HG02938 (cell line): ENCODE results near the gene FRMPD2.

Experiments
- ATAC-seq: cut with Tn5 transposase; IDR thresholded peaks from one replicate; pipeline ENCODE4 v1.9.1; 2021; ENCODE audit warnings: mild to moderate bottlenecking, moderate library complexity; ENCODE audit not compliant: unreplicated experiment

FRMPD2 gene, protein sequence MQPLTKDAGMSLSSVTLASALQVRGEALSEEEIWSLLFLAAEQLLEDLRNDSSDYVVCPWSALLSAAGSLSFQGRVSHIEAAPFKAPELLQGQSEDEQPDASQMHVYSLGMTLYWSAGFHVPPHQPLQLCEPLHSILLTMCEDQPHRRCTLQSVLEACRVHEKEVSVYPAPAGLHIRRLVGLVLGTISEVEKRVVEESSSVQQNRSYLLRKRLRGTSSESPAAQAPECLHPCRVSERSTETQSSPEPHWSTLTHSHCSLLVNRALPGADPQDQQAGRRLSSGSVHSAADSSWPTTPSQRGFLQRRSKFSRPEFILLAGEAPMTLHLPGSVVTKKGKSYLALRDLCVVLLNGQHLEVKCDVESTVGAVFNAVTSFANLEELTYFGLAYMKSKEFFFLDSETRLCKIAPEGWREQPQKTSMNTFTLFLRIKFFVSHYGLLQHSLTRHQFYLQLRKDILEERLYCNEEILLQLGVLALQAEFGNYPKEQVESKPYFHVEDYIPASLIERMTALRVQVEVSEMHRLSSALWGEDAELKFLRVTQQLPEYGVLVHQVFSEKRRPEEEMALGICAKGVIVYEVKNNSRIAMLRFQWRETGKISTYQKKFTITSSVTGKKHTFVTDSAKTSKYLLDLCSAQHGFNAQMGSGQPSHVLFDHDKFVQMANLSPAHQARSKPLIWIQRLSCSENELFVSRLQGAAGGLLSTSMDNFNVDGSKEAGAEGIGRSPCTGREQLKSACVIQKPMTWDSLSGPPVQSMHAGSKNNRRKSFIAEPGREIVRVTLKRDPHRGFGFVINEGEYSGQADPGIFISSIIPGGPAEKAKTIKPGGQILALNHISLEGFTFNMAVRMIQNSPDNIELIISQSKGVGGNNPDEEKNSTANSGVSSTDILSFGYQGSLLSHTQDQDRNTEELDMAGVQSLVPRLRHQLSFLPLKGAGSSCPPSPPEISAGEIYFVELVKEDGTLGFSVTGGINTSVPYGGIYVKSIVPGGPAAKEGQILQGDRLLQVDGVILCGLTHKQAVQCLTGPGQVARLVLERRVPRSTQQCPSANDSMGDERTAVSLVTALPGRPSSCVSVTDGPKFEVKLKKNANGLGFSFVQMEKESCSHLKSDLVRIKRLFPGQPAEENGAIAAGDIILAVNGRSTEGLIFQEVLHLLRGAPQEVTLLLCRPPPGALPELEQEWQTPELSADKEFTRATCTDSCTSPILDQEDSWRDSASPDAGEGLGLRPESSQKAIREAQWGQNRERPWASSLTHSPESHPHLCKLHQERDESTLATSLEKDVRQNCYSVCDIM (N-terminal part only)

DNA sequence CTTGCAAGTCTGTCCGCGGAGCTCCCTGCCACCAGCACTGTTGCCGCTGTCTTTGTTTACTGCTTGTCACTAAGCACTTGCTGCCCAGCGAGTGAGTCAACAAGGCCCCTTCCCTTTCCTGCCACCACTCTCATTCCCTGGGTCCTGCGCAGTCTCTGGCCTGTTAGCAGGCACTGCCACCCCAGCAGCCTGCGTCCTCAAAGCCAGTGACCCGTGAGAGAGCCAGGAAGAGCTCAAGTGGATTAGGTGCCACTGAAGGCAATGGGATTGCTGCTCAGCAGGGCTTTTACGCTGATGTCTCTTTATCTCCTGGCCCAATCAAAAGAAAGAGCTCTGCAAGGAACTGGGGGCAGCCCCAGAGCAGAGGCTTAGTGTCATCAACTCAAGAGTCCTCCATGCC, at the start of gene FRMPD2:
Gene FRMPD2, minus strand, starts transcription at position 61 of the 400 bp plus-strand sequence. CDS start 129 bp downstream, outside the sequence.
- ATAC-seq: no peak

DNA sequence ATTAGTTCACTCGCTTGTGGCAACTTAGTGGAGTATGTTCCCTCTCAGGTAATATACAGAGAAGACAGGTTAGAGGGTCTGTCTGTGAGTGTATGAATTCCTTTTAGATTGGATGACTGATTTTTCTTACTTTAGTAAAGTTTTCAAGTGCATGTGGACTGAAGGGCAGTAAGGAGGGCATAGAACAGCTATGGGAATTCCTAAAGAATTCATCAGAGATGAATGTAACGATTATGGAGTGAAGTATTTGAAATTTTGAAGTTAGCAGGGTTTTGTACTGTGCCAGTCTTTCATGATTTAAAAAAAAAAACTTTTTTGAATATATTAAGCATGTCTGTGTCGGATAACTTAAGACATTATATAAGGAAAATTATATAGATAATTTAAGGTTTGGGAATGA, 47.5 kb upstream of the FRMPD2 start:
- ATAC-seq: no peak

DNA sequence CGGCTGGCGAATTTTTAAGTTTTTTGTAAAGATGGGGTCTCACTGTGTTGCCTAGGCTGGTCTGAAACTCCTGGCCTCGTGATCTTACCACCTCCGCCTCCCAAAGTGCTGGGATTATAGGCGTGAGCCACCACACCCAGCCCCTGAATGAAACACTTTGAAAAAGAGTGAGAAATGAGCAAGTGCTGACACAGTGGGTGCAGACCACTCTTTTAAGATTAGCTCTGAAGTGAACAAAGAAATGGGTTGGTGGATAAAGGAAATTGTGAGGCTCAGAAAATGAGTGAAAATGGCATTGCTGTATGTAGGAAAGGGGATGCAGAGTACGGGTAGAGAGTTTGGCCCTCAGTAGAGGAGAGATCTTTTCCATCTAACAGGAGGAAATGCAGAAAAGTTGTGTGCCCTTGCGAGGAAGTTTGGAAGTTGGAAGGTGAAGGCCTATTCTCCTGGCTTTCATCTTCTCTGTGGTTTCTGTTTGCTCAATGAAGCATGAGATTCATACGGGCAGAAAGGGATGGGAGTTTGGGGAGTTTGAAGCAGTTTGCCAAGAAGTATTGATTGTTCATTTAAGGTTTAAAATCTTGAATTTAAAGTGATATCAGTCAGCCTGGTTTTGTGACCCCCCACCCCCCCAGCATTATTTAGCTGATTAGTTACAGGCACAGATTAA, 43.0 kb upstream of the FRMPD2 start:
- no peak for ATAC-seq

DNA sequence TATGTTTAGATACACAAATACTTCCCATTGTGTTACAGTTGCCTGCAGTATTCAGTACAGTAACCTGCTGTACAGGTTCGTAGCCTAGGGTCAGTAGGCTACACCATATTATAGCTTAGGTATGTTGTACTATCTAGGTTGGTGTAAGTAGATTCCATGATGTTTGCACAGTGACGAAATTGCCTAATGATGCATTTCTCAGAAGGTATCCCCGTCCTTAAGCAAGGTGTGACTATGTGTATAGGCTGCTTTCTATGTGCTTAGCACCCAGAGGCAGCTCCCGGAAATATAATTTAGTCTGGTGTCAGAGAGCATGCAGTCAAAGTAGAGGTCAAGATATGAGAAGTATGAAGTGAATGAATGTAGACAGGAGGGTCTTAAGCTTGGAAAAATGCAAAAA, 41.7 kb upstream of the FRMPD2 start:
- ATAC-seq: no peak

DNA sequence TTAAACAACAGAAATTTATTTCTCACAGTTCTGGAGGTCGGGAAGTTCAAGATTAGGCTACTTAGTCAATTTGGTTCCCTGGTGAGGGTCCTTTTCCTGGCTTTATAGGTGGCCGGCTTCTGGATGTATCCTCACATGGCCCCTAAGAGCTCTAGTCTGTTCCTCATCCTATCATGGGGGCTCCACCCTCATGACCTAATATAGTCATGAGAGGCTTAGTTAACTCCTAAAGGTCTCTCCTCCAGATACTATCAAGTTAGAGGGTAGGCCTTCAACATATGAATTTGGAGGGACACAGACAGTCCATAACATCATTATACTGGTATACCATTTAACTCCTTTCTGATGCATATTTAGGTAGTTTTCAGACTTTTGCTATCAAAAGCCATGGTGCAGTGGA, 39.6 kb upstream of the FRMPD2 start:
- no peak for ATAC-seq

DNA sequence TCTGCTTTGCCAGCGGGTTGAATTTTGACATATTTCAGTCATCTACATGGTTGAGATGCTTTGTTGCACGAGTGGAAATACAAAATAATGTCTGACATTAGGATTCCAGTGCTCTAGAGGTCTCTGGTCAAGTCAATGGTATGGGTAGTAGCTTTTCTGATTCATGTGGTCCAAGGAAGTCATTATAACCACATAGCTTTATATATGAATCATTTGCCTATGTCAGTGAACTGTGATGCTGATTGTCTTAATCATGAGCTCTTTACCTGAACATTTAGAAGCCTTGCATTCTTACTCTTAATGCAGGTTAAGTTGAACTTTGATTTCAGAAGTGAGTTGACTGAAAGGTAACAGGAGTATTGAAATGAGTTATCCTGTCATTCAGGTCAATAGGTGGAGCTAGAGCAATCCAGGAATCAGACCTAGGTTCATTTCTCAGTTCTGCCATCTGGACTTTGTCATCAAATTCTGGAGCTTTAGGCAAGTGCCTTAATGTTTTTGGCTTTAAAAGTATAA, 35.3 kb upstream of the FRMPD2 start:
- no peak for ATAC-seq

DNA sequence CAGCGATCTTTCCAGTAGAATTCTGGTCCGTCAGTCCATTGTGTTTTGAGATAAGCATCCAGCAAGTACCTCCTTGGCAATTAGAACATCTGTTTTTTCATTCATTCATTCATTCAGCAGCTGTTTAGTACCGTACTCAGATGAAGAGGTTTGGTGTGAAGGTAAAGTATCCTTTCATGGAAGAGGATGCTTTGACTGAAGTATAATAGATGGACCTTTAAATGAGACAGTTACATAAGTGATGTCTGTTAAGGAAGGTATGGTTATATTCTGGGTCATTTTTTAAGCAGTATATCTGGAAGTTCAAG, 33.2 kb upstream of the FRMPD2 start:
- ATAC-seq: no peak

DNA sequence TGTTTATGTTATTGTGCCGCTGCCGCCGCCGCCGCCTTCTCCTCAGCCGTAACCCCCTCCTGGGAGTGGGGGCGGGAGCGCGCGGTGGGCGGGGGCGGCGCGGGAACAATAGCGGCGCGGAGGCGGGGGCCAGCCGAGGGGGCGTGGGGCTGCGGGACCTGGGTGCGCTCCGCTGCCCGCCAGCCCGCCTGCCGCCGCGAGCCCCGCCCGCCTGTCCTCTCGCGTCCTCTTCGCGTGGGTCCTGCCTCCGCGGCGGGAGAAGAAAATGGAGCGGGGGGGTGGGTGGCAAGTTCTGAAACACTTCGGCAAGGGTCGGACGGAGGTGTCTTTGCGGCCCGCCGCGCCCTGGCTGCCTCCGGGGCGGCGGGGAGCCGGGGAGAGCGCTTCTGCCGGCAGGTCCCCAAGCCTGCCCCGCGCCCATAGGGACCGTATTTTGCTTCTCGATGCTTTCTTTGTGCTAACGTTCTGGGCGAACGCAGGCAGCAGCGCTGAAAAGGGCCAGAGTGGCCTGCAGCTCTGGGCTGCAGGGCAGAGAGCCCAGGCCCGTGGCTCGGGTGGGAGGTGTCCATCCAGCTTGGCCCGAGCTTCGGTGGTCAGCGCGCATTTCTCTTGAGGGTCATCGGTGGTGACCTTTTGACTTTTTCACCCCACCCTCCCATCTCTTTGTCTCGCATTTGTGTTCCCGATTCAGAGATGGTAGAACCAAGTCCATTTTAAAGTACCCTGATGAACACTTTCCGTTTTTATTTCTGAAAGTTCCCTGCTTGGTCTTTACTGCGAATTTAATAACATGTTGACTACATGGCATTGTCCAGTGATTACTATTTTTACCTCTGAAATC, 32.6 kb upstream of the FRMPD2 start:
- ATAC-seq: peak; percentile 32

DNA sequence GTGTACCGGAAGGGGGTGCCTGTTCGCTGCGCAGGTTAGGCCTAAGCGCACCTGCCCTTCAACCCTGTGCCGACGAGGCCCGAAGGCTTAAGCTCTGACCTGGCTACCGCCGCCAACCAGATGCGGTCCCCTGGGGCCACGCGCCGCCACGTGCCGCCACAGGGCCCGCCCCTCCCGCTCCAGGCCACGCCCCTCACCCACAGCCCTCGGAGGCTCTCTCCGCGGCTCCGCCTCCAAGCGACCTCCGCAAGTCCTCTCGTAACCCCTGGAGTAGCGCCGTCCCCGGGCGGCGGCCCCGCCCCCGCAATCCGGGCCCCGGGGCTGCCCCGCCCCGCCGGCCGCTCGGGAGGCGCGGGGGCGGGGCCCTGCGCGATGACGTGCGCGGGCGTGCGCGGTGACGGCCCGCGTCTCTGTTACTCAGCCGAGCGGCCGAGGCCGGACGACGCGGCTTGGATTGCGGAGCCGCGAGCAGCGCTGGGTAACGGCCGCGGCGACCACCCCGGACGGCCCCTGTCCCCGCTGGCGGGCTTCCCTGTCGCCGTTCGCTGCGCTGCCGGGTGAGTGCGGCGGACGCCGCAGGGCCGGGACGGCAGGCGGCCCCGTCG, 31.9 kb upstream of the FRMPD2 start, which contains the start of gene MAPK8:
Gene MAPK8, plus strand, starts transcription at position 413 of the 605 bp plus-strand sequence. CDS start 94,984 bp downstream, outside the sequence.
- peak; percentile 79 for ATAC-seq

DNA sequence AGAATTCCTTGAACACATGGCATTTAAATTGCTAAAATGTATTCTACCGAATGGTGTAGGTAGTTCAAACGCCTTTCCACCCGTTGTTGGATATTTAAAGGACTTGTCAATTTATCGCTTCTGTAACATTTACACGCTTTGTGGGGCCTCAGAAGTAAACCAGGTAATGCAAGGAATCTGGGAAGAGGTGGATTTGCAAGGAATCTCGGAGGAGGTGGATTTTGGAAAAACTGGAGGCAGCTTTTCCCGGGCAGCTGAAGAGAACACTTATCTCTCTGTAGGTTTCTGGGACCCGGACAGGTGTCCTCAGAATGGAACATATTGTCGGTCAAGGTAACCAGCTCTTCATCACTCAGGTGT, 31.4 kb upstream of the FRMPD2 start:
- ATAC-seq: no peak

DNA sequence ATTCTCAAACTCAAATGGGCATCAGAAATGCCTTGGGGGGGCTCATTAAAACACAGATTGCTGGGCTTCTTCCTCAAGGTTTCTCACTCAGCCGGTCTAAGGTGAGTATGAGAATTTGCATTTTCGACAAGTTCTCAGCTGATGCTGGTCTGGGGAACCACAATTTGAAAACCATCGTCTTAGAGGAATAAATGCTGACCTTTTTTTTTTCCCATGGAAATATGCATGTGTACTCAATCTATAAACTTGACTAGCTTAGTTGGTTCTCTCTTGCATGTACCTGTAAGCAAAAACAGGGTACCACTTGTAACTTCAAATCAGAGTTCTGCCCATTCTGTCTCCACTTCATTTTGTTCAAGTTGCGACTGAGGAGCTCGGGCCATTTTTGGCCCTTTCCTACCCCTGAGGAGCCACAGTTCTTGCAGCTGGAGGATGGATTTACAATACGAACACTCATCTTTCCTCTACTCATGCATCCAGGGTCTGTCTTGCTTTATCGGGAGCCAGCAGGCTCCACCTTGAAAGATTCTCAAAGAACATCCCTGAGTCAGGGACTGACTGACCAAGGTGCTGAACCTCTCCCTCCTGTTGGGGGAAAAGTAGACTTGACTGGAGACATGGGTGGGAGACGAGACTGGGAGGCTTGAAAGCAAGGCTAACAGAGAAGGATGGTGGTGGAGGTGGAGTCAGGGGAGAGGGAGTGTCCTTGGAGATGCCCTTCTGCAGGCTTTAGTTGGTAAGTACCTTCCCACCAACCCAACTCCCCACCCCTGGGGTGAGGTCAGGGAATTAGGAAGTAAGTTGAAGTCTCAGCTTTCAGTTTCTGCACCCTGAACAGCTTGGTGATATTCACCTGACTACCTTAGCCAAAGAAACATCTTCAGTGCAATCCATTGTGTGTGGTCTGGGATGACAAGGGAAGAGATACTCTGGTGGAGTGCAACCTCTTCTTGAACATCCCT, 28.3 kb upstream of the FRMPD2 start:
- no peak for ATAC-seq

DNA sequence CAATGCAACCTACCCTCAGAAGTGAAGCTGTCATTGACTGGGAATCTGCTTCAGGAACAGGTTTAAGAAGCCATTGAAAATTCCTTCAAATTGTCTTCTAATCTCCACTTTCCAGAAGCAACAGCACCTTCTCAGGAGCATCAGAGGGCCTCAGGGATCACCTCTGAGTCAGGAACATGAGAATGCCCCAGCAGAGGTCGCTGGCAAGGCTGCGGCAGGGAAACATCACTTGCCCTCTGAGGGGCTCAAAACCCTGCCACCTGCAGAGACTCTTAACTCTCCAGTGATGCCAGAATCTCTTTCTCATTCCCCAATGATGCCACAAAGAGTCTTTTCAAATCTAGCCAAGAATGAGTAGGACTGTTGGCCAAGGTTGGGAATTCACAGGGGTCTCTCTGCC, 26.1 kb upstream of the FRMPD2 start:
- ATAC-seq: no peak

DNA sequence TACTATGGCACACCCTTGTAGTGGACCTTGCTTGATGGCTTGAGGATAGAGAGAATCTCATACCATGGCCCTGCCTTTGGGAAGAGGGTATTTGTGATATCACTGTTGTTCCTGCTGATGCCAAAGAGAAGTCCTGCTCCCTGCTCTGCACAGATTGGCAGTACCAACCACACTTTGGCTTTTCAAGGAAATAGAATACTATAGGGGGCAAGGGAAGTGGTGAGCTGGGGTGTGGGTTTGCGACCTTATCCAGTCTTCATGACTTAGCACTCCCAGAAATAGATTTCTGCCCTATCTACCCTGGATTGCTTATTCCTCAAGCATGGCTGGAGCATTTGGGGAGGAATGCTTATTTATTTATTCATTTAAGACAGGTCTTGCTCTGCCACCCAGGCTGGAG, 25.2 kb upstream of the FRMPD2 start:
- no peak for ATAC-seq

DNA sequence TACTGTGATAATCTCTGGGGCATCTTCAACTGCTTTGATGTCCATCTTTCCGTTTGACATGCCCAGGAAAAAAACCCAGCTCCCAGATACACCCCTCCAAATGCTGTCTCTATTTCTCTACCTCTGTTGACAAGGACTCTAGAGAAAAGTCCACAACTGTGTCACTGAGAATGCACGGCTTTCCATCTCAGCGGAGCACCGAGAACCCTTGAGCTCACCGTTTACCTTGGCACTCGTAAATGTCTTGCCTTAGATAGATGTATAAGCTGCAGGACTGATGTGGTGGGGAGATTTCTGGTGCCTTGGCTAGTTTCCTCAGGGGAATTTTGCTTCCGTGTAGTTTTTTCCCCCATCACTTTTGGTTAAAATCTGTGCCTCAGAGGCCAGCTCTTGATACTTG, 24.6 kb upstream of the FRMPD2 start:
- ATAC-seq: no peak

DNA sequence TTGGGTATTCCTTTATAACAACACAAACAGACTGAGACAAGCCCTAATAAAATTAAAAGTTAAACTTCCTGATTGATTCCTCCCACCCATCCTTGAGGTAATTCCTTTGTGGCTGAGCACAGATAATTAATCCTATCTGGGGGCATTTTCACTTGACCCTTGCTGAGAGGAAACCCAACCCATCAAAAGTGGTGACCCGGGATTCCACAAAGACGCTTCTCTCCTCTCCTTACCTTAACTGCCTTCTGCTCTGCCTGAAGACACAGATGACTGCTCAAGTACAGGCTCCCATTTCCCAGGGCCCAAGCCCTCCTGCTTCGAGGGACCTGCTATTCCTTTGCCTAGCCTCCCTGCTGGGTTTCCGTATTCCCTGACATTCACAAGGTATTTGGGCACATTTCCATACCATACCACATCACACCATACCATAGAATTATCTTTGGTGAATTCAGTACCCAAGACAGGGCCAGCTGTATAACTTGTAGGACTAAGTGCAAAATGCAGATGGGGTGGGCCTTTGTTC, 22.1 kb upstream of the FRMPD2 start:
- ATAC-seq: no peak

DNA sequence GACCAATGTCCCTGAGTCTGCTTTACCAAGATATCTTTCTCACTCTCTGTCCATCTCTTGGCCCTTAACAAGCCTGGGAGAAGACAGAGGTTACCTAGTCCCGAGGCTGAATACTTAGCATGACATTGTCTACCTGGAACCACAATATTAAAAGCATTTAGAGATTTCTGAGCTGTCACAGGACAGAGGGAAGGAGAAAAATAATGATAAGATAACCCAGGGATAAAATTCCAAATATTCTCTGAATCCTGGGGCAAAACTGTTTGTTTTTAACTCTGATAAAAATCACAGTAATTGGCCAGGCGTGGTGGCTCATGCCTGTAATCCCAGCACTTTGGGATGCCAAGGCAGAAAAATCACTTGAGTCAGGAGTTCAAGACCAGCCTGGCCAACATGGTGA, 19.9 kb upstream of the FRMPD2 start:
- ATAC-seq: no peak

DNA sequence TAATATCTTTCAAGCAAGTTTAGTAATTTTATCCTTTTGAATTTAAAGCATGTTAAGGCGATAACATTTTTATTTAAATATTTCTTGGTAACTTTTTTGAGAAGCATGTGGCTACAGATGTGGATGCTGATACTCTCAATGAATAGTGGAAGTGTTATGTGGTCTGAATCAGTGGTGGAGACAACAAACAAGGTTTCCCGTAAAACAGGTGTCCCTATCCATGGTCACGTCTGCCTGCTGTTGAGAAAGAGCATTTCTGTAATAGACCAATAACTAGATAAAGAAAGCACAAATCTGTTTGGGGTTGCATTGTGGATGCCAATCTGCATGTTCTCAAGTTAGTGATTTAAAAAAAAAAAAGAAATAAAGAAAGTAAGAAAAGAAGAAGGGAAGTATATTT, 18.1 kb upstream of the FRMPD2 start:
- no peak for ATAC-seq

DNA sequence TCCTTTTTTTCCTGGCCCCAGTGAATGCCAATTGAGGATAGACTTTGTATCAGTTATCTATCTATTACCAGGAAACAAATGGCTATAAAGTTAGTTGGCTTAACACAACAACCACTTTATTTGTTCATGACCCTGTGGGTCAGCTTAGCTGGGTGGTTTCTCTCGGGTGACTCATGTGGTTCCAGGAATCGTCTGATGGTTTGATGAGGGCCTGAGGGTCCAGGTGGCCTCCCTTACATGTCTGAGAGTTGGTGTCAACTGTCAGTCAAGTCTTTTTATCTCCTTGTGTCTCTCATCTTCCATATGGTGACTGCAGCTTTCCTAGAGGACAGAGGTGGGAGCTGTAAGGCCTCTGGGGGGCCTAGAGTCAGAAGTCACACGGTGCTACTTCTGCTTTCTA, 16.7 kb upstream of the FRMPD2 start:
- no peak for ATAC-seq
